HG02678 (cell line): ENCODE data around the gene RSPH1.

ENCODE experiments used
- ATAC-seq: cut with Tn5 transposase; IDR thresholded peaks from one replicate; pipeline ENCODE4 v1.9.1; 2021; ENCODE audit warnings: mild to moderate bottlenecking, moderate library complexity; ENCODE audit not compliant: unreplicated experiment

Gene RSPH1

GRCh38 chr21:42433946-42434551, 62.0 kb downstream of the RSPH1 start:
- ATAC-seq = no peak

- no peak for ATAC-seq
Observed at GRCh38 chr21:42432695-42433094, 63.3 kb downstream of the RSPH1 start.

GRCh38 chr21:42431196-42431595, 64.8 kb downstream of the RSPH1 start:
- no peak for ATAC-seq

- no peak for ATAC-seq
Observed at GRCh38 chr21:42430521-42430920, 65.5 kb downstream of the RSPH1 start.

- ATAC-seq = no peak
Observed at GRCh38 chr21:42429856-42430255, 66.2 kb downstream of the RSPH1 start.

- ATAC-seq = no peak
Observed at GRCh38 chr21:42429021-42429420, 67.0 kb downstream of the RSPH1 start.

- ATAC-seq = no peak
Observed at GRCh38 chr21:42427809-42428419, 68.1 kb downstream of the RSPH1 start.

- ATAC-seq = no peak
Observed at GRCh38 chr21:42426876-42427480, 69.0 kb downstream of the RSPH1 start.

GRCh38 chr21:42426424-42426823, 69.6 kb downstream of the RSPH1 start:
- ATAC-seq = no peak

- no peak for ATAC-seq
Observed at GRCh38 chr21:42425591-42425990, 70.4 kb downstream of the RSPH1 start.

GRCh38 chr21:42424914-42425541, 71.0 kb downstream of the RSPH1 start:
- ATAC-seq = no peak

GRCh38 chr21:42423685-42424084, 72.3 kb downstream of the RSPH1 start:
- no peak for ATAC-seq

GRCh38 chr21:42423197-42423675, 72.8 kb downstream of the RSPH1 start:
- ATAC-seq = peak; percentile 58
